ENCODE measurements around the gene GTF3C6.

- TF ChIP-seq CTCF (IDR thresholded peaks at IDR 0.05) (no peak), POLR2AphosphoS5 (IDR thresholded peaks at IDR 0.05; ENCODE audit: low read depth, low read length) (no peak)
Measured at GRCh38 chr6:110981202-110981600, 22.7 kb downstream of the GTF3C6 start.

Measured in Panc1 (cell line).